ENCODE data around the gene ZBTB4. TPM values are rescaled to one million over a fixed set of nuclear protein-coding genes. Genes with fewer than 3 reads are reported as not detected.

Gene ZBTB4
- total RNA-seq, 1 experiment from 2014 or later = 14.4 TPM

GRCh38 chr17:7480089-7480384 lies 606 bp upstream of the ZBTB4 start:
- H3T11ph ChIP-seq (ENCODE audit: low read length) = no peak overlapping the region
- no peak overlapping the region for H2AK5ac ChIP-seq (ENCODE audit: insufficient read length, low read length)
- no peaks in the 10 kb centered on the region; a peak in 1 of 5 replicates for H3K9me3 Mint-ChIP-seq
- peak overlapping the region; percentile 89 for H3K4me2 ChIP-seq (ENCODE audit: insufficient read depth, insufficient read length, low read length)
- H3K4me1 Mint-ChIP-seq = peaks cover 51 to 58% of the 10 kb centered on the region in 2 experiments
- peak overlapping the region; percentile 85 to 97 for H3K4me3 Mint-ChIP-seq
- no peak overlapping the region for H2AFZ ChIP-seq (ENCODE audit: low read length)
- peak overlapping the region; percentile 80 for H3K18ac ChIP-seq (ENCODE audit: insufficient read length, low read depth, low read length)
- H4K5ac ChIP-seq (ENCODE audit: insufficient read length, low read depth, low read length) = peak overlapping the region; percentile 47
- no peak for TF ChIP-seq CTCF (conservative IDR thresholded peaks at IDR 0.05)
- no peak overlapping the region for H2BK12ac ChIP-seq (ENCODE audit: insufficient read length, low read depth, low read length)
- no peak overlapping the region for H3K56ac ChIP-seq (ENCODE audit: insufficient read length, low read depth, low read length)
- H4K91ac ChIP-seq (ENCODE audit: insufficient read length, low read depth, low read length) = no peak overlapping the region
- no peak overlapping the region for H2BK15ac ChIP-seq (ENCODE audit: low read depth, low read length)
- peak overlapping the region; percentile 77 to 97 (median 96) for H3K27ac Mint-ChIP-seq
- H3K36me3 Mint-ChIP-seq (ENCODE audit: insufficient read depth in 1 of 3, low read depth in 3 of 3) = peaks cover 0 to 4% (median 0%) of the 10 kb centered on the region in 3 experiments; a peak in 2 of 7 replicates
- H4K20me1 ChIP-seq (ENCODE audit: control insufficient read depth, insufficient read depth, insufficient read length) = peaks cover 6% of the 10 kb centered on the region
- H3K4ac ChIP-seq (ENCODE audit: low read depth, low read length) = no peak overlapping the region
- no peaks in the 10 kb centered on the region for H3K27me3 ChIP-seq (ENCODE audit: insufficient read depth, low read length)
- peaks cover 8% of the 10 kb centered on the region; the same call in 1 of the 2 replicates for H3K4me1 ChIP-seq (ENCODE audit: insufficient read depth, low read length)
- no peak overlapping the region for H2BK20ac ChIP-seq (ENCODE audit: low read depth, low read length, poor library complexity, severe bottlenecking)
- no peaks in the 10 kb centered on the region; the same call in 1 of the 2 replicates for H3K27me3 Mint-ChIP-seq (ENCODE audit: low read depth)
- H3K9ac ChIP-seq (ENCODE audit: extremely low read depth, insufficient read length, low read length) = peak overlapping the region; percentile 62
- peak; percentile 53 for DNase-seq
- peak overlapping the region; percentile 77 for H3K14ac ChIP-seq (ENCODE audit: insufficient read depth, low read length)
- no peaks in the 10 kb centered on the region for H3K9me3 ChIP-seq (ENCODE audit: control insufficient read depth, low read depth, low read length)
- no CpG with 5 or more reads among the region's 8 CpGs for WGBS (ENCODE audit: extremely low coverage, insufficient read length, low lambda C conversion rate)
- no peak overlapping the region for H4K8ac ChIP-seq (replicated peaks; ENCODE audit: insufficient read length, low read depth, low read length)
- H2BK120ac ChIP-seq (ENCODE audit: low read depth, low read length, poor library complexity, severe bottlenecking) = no peak overlapping the region
- H3K79me1 ChIP-seq (ENCODE audit: insufficient read depth, low read depth, low read length, poor library complexity, severe bottlenecking) = peaks cover 3% of the 10 kb centered on the region
- peaks cover 12% of the 10 kb centered on the region for H3K23me2 ChIP-seq (ENCODE audit: insufficient read length, low read depth, low read length, poor library complexity, severe bottlenecking)
- H2BK5ac ChIP-seq (ENCODE audit: insufficient read length, low read length) = no peak overlapping the region
- H3K27ac ChIP-seq (ENCODE audit: insufficient read length, low read depth, low read length) = no peak overlapping the region
- H3K79me2 ChIP-seq (ENCODE audit: insufficient read depth, low read length) = peaks cover 5% of the 10 kb centered on the region; the same call in 1 of the 2 replicates
- no peak overlapping the region for H3K23ac ChIP-seq (ENCODE audit: insufficient read length, low read depth, low read length)
